ENCODE data around the gene RPH3AL.

RPH3AL gene

DNA sequence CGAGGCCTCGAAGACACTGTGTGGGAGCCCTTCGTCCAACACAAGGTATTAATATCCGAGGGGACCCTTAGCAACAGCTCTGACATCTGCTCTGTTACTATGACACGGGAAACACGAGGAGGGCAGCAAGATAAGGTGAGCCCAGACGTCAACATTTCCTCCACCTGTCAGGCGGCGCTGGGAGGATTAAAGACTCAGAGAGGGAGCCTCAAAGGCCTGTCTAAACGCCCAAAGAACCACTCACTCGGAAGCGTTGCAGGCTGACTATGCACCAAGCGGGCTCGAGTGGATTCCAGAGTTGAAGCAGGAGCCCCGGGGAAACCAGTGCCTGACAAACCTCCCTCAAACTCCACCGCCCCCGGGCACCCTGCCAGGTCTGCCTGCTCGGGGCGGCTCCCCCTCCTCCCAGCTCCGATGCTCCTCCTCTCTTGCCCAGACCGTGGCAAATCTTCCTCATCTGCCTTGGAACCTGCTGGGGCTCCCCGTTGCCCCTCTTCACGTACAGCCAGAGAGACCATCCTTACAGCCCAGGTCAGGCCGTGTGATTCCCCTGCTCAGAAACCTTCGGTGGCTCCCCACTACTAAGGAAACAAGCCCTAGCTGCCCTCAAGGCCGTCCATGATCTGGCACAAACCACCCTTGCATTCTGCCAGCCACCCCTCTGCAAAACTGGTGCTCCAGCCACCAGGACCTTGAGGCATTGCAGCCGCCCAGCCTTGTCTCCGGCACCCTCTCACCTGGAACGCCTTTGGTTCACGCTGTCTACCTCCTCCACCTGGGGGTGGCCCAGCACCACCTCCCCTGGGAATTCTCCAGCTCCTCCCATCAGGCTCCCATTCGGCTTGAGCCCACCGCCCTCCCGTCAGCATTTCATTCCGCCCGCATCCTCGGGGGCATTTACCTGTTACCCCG lies 16.2 kb downstream of the RPH3AL start:
- DNase-seq (ENCODE audit: low spot score): no peak

- no peak for DNase-seq (ENCODE audit: low spot score)
Observed at GRCh38 chr17:335691-336090, 16.9 kb downstream of the RPH3AL start.

GRCh38 chr17:334974-335481 lies 17.6 kb downstream of the RPH3AL start:
- DNase-seq (ENCODE audit: low spot score): no peak

DNA sequence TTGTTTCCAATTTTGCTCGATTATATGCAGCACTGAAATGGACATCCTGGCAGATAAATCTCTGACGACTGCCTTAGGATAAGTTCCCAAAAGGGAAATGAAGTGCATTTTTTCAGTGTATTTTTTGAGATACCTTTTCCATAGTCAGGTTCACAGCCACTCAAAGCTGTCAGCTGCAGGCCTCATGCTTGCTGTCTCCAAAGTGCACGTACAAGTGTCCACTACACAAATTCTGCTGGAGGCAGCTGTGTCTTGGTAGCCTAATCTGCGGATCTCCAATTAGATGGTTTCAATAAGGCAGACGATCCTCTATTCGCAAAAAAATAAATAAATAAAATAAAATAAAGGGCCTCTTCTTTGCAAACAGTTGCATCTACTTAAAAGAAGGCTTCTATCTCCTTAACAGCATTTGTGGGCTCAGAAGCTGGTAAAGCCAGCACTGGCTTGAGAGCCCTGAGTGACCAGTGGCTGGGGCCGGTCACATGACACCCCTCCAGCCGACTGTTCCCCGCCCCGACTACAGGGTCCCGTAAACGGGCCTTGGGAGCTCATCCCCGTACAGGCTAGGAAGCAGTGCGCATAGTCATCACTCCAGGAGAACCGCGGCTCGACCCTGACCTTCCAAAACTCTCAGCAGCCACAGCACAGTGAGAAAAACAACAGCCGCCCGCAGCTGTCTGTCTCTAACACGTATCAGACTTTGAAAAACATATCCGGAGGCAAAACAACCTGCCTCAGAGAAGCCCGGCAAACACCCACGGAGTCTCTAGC lies 18.8 kb downstream of the RPH3AL start:
- no peak for DNase-seq (ENCODE audit: low spot score)

DNA sequence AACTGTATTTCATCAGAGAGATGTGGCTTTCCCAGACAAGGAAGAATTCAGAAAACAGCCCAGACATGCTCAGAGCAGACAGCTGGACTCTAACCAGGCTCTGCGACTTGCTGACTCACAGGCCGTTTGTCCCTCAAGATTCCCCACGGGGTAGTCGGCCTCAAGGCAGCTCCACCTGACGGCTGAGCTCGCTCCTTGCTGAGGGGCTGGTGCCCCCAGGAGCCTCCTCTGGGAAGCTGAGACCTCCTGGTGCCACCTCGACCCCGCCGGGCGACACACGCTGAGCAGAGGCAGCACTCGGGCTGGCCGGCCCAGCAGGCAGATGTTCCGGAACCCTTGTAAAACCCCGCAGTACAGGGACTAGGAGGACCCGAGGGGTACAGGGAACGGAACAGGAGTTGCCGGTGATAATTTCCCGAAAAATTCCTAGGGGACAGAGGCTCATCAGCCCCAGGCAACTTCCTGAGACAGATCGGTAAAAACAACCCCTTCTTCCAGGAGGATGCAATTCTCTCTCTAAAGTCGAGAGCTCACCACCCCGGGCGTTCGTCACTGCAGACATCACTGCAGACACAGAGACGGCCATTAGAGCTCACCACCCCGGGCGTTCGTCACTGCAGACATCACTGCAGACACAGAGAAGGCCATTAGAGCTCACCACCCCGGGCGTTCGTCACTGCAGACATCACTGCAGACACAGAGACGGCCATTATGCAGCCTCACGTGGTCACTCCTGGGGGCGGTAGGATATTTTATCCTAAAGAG lies 19.9 kb downstream of the RPH3AL start:
- no peak for DNase-seq (ENCODE audit: low spot score)

GRCh38 chr17:332023-332422 lies 20.6 kb downstream of the RPH3AL start:
- DNase-seq (ENCODE audit: low spot score): no peak

DNA sequence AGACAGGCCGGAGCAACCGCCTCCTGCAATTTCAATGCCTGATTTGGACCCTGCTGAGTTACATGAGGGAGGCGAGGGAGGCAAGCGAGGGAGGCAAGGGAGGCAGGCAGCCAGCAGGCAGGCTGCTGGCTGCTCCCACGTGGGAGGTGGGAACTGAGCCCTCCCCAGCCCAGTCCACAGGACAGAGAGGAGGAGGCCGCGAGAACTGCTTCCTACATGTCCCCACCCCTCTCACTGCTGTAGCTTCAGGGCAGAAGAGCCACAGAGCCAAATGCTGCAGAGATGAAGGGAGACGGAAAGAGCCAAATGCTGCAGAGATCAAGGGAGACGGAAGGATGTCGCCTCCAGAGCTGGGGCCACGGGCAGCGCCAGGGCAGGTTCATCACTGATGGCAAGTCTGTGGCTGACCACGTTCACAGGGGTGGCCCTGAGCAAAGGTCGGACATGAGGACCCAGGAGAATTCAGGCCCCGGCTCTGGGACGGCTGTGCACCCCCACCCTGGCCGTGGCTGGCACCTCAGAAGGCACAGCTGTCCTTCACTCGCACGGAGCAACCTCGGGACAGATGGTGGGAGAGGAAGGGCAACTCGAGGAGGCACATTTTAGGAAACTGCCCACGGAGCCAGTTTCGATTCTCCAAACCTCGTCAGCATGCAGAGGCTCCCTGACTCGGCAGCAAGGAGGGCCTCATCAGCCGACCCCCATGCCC lies 21.5 kb downstream of the RPH3AL start:
- DNase-seq (ENCODE audit: low spot score): no peak

- DNase-seq (ENCODE audit: low spot score): no peak
Observed at GRCh38 chr17:329784-330420, 22.7 kb downstream of the RPH3AL start.

DNA sequence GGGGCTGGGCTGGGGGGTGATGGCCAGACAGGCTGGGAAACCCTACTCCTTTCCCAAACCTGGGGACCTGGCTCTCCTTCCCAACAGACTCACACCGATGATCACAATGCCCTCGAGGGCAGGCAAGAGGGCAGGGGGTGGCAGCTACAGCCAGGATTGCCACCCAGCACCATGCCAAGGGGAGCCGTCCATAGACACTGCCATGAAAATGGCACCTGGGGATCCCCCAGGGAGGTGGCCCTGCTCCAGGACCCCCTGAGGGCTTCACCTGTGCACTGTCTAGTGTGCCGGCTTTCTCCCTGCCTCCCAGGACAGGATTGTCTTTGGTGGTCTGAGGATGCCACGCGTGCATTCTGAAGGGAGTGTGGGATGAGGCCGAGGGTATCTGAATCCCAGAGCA lies 24.6 kb downstream of the RPH3AL start:
- DNase-seq (ENCODE audit: low spot score): no peak

GRCh38 chr17:327296-327695 lies 25.3 kb downstream of the RPH3AL start:
- DNase-seq (ENCODE audit: low spot score): no peak

DNA sequence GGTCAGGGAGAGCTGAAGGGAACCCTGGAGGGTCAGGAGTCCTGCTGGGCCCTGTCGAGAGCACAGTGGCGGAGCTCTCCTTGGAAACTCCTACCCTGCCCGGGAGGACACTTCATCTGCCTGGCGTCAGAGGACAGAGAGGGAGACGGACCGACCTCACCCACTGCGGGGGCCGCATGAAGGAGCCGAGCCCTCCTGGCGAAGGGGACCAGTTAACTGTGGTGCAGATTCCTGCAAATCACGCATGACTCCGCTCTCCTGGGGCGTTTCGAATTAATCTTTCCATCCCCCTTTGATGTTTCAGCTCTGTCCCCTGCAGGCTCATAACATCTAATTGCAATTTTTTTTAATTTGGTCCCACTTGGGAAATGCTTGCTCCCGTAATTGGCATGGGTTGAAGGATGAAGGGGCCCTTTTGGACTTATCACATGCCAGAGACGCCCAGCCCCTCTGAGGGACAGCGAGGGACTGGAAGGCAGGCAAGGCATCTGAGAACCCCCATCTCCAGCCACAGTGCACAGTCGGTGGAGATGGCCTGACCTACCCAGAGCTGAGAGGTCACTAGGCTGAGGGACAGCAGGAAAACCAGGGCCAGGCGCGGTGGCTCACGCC lies 26.5 kb downstream of the RPH3AL start:
- DNase-seq (ENCODE audit: low spot score): no peak

DNA sequence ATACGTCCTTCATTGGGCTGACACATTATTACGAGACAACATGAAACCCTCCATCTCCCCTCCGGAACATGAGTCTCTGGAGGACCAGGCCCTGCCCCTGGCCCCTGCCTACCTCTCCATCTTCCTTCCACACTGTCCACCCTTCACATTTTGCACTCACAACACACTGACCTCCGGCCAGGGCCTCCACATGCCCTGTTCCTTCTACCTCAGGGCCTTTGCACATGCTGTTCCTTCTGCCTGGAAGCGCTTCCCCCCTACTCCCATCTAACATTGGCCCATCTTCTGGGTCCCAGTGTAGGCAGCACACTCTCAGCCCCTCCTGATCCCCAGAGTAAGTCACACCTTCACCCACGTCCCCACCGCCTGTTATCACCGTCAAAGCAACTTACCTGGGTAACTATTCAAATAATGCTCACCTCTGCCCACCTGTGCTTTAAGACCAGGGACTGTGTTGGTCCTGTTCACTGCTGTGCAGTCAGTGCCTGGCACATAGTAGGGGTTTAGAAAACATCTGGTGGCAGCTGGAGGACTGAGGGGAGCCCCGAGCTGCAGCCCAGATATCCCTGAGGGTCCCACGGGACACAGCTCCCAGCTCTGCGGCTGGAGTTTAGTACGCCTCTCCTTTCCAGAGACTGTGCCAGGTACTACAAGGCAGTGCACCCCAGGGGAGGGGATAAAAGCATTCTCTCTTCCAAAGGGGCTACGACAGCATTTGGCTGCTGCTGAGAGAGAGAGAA lies 27.2 kb downstream of the RPH3AL start:
- DNase-seq (ENCODE audit: low spot score): no peak

GRCh38 chr17:323721-324571 lies 28.7 kb downstream of the RPH3AL start:
- no peak for DNase-seq (ENCODE audit: low spot score)

GRCh38 chr17:323181-323580 lies 29.4 kb downstream of the RPH3AL start:
- DNase-seq (ENCODE audit: low spot score): no peak

DNA sequence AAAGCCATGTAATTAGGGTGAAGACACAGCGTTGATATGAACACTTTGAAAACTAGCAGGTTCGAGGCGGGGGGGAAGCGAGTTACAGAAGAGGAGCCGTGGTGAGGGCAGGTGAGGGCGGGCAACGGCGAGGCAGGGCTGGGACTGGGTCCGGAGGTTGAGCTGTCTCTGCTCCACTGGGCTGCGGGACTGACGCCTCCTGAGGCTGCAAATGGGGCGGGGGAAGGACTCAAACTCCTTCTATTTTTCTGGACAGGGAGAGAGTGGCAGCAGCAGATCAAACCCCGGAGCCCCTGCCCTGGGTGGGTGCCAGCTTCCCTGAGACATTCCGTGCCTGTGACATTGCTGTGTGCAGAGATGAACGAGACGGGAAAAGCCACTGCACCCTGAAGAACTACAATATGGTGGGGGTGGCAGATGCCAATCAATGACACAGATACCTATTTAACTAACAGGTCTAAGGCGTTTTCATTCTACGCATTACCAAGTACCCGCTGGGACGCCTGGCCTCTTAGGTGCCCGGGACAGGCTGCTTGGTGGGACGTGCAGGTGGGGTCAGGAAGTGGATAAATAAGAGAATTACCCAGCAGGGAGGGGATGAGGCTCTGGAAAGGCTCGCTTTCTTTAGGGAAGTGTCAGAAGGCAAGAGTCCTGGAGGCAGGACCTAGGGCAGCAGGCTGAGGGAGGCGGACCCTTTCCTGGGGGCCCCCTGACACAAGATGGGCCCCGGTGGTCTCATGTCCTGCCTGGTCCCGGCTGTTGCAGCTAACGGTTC lies 30.4 kb downstream of the RPH3AL start:
- no peak for DNase-seq (ENCODE audit: low spot score)

DNA sequence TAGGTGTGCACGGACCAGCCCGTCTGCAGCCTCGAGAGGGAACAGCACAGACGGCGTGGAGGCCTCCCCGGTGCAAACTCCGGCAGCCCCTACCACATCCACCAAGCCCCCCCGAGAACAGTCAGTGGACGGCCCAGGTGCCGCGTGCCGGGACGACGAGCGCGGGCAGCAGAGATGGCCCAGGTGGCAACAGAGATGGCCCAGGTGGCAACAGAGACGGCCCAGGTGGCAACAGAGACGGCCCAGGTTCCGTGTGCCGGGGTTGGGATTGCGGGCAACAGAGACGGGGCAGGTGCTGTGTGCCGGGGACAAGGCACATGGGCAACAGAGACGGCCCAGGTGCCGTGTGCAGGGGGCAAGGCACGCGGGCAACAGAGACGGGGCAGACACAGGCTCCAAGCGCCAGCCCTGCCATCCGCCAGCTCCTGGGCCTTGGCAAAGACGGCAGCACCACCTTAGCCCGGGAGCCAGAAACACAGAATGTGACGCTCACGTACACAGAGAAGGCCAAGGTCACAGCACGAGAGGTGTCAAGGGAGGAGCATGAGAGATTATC lies 31.1 kb downstream of the RPH3AL start:
- DNase-seq (ENCODE audit: low spot score): no peak

GRCh38 chr17:320809-321385 lies 31.7 kb downstream of the RPH3AL start:
- DNase-seq (ENCODE audit: low spot score): no peak

DNA sequence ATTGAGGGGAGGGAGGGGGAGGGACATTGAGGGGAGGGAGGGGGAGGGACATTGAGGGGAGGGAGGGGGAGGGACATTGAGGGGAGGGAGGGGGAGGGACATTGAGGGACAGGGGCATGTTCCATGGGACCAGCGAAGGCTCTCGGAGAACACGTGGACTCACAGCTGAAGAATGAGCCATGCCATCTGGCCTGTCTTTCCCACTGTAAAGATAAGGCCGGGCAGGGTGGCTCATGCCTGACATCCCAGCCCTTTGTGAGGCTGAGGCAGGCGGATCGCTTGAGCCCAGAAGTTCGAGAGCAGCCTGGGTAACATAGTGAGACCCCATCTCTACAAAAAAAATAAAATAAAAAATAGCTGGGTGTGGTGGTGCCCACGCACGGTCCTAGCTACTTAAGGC lies 32.5 kb downstream of the RPH3AL start:
- no peak for DNase-seq (ENCODE audit: low spot score)

Measured in NAMALWA (cell line).